MCF 10A (cell line): Measurements from ENCODE around the gene FIGN. TPM values are rescaled to one million over a fixed set of nuclear protein-coding genes. Genes with fewer than 3 reads are reported as not detected.

Experiments used
- BruUV-seq: library from RNA; stranded (reverse); fragments of 400-500 nt; replicated peaks from 2 replicates; lab custom pipeline; 2021; lab: Mats Ljungman, UMichigan
- CTCF ChIA-PET: fragments of 300-600 bp; sonication (Branson Sonifier 250); formaldehyde crosslinking; extraction: SDS; loops from one replicate; lab custom pipeline; 2021; ENCODE audit warnings: antibody characterized with exemption, inconsistent platforms; lab: Yijun Ruan, JAX
- POLR2A ChIA-PET: fragments of 300-600, 350-650 bp; sonication (Branson Sonifier 250); formaldehyde crosslinking; extraction: SDS; loops from one replicate; lab custom pipeline; 2020; ENCODE audit warnings: antibody characterized with exemption, inconsistent platforms; lab: Yijun Ruan, JAX
- DNase-seq: peaks from one replicate; pipeline ENCODE4 v3.0.0-alpha.2; 2018; ENCODE audit not compliant: unreplicated experiment
- H3K27ac Mint-ChIP-seq: one replicate; pipeline ENCODE4 v1.8.0; 2022; ENCODE audit warnings: mild to moderate bottlenecking, low read depth, mixed read lengths; ENCODE audit not compliant: unreplicated experiment
- H3K27me3 Mint-ChIP-seq: one replicate; pipeline ENCODE4 v1.8.0; 2022; ENCODE audit warnings: mixed read lengths; ENCODE audit not compliant: insufficient read depth, unreplicated experiment
- H3K36me3 Mint-ChIP-seq: one replicate; pipeline ENCODE4 v1.8.0; 2022; ENCODE audit warnings: mild to moderate bottlenecking, moderate library complexity, mixed read lengths; ENCODE audit not compliant: insufficient read depth, unreplicated experiment
- H3K4me1 Mint-ChIP-seq: one replicate; pipeline ENCODE4 v1.8.0; 2022; ENCODE audit warnings: mixed read lengths; ENCODE audit not compliant: insufficient read depth, unreplicated experiment
- H3K4me3 Mint-ChIP-seq: one replicate; pipeline ENCODE4 v1.8.0; 2022; ENCODE audit warnings: mild to moderate bottlenecking, moderate library complexity, mixed read lengths; ENCODE audit not compliant: unreplicated experiment
- H3K9me3 Mint-ChIP-seq: one replicate; pipeline ENCODE4 v1.8.0; 2022; ENCODE audit warnings: mixed read lengths; ENCODE audit not compliant: unreplicated experiment
- CTCF ChIP-seq: fragments of 200-600 bp; IDR thresholded peaks from one replicate; pipeline ENCODE4 v1.8.0; 2022; ENCODE audit warnings: antibody characterized with exemption, mild to moderate bottlenecking; ENCODE audit not compliant: unreplicated experiment
- intact Hi-C: fragments of 100-400 bp; cut with micrococcal nuclease; formaldehyde crosslinking; loops from 2 replicates; pipeline ENCODE4 v1.14.1; 2022
- total RNA-seq: library from RNA; stranded (reverse); gene quantifications from 2 replicates; pipeline ENCODE4 v1.2.3, GENCODE V29; 2022

Gene FIGN
- total RNA-seq, 1 experiment from 2014 or later, result 11.7 TPM

GRCh38 chr2:163715668-163716067 is 20.1 kb downstream of the FIGN start:
- POLR2A ChIA-PET, result interaction anchor here (0.7 to 1.4 kb wide), 2 partner anchors 14 to 31 kb away, joined by 3 read pairs; no protein-coding TSS in a partner anchor
- intact Hi-C loops, result no loop called here
- peak overlapping the region; percentile 7 for H3K27ac Mint-ChIP-seq
- no peak for TF ChIP-seq CTCF
- no peaks in the 10 kb centered on the region for H3K9me3 Mint-ChIP-seq
- DNase-seq, result no peak
- CTCF ChIA-PET, result no interaction called here
- H3K27me3 Mint-ChIP-seq, result no peaks in the 10 kb centered on the region
- BruUV-seq, result no TSS peak
- peaks cover 25% of the 10 kb centered on the region for H3K4me1 Mint-ChIP-seq
- H3K4me3 Mint-ChIP-seq, result no peak overlapping the region
- H3K36me3 Mint-ChIP-seq, result no peaks in the 10 kb centered on the region

- Mint-ChIP-seq H3K9me3 (no peaks in the 10 kb centered on the region), H3K4me3 (no peak overlapping the region), H3K36me3 (no peaks in the 10 kb centered on the region), H3K27me3 (no peaks in the 10 kb centered on the region), H3K4me1 (peaks cover 25% of the 10 kb centered on the region), H3K27ac (peak overlapping the region; percentile 7)
- POLR2A ChIA-PET, result interaction anchor here (0.7 kb wide), 1 partner anchor 14 kb away, joined by 3 read pairs; no protein-coding TSS in a partner anchor
- intact Hi-C loops, result no loop called here
- BruUV-seq, result no TSS peak
- DNase-seq, result no peak
- CTCF ChIA-PET, result no interaction called here
- no peak for TF ChIP-seq CTCF
Measured at GRCh38 chr2:163715199-163715598, 20.6 kb downstream of the FIGN start.

- POLR2A ChIA-PET, result interaction anchor here (1.0 to 1.6 kb wide), 3 partner anchors 9 to 18 kb away, joined by 3 to 8 read pairs (median 4); no protein-coding TSS in a partner anchor
- CTCF ChIA-PET, result interaction anchor here (1.1 to 1.2 kb wide), 2 partner anchors 12 to 19 kb away, joined by 3 read pairs; no protein-coding TSS in a partner anchor
- Mint-ChIP-seq H3K9me3 (no peaks in the 10 kb centered on the region), H3K4me3 (no peak overlapping the region), H3K27me3 (no peaks in the 10 kb centered on the region), H3K4me1 (peaks cover 25% of the 10 kb centered on the region), H3K36me3 (peaks cover 2% of the 10 kb centered on the region), H3K27ac (no peak overlapping the region)
- DNase-seq, result no peak
- TF ChIP-seq CTCF, result no peak
- intact Hi-C loops, result no loop called here
- BruUV-seq, result no TSS peak
Measured at GRCh38 chr2:163713534-163714311, 22.1 kb downstream of the FIGN start.

GRCh38 chr2:163711699-163712098 is 24.1 kb downstream of the FIGN start:
- H3K9me3 Mint-ChIP-seq, result no peaks in the 10 kb centered on the region
- no peak for TF ChIP-seq CTCF
- intact Hi-C loops, result no loop called here
- peaks cover 19% of the 10 kb centered on the region for H3K4me1 Mint-ChIP-seq
- BruUV-seq, result no TSS peak
- H3K27me3 Mint-ChIP-seq, result no peaks in the 10 kb centered on the region
- no peak overlapping the region for H3K27ac Mint-ChIP-seq
- H3K4me3 Mint-ChIP-seq, result no peak overlapping the region
- no peak for DNase-seq
- ChIA-PET POLR2A (interaction anchor here (0.7 kb wide), 1 partner anchor 58 kb away, joined by 3 read pairs; no protein-coding TSS in a partner anchor), CTCF (no interaction called here)
- peaks cover 7% of the 10 kb centered on the region for H3K36me3 Mint-ChIP-seq
